ENCODE results near the gene MYZAP.

GRCh38 chr15:57708047-57708446, 116.3 kb downstream of the MYZAP start:
- no peak for TF ChIP-seq EZH2 (IDR thresholded peaks at IDR 0.05; ENCODE audit: low read length)
- no peak for TF ChIP-seq CTCF (optimal IDR thresholded peaks at IDR 0.05 in 1 of 3, IDR thresholded peaks at IDR 0.05 in 1 of 3, conservative IDR thresholded peaks at IDR 0.05 in 1 of 3; ENCODE audit: extremely low read depth in 1 of 3, insufficient read depth in 2 of 3, low read length in 3 of 3)
